Muscle layer of duodenum (tissue), 2 donors: ENCODE results near the gene SLC5A7.

Experiments used
- H3K27ac ChIP-seq: one replicate; pipeline ENCODE4 v1.7.0; 2013; ENCODE audit warnings: mild to moderate bottlenecking, low read length
- H3K27me3 ChIP-seq: one replicate; pipeline ENCODE4 v1.7.0; 2013; ENCODE audit warnings: low read depth, mild to moderate bottlenecking, control low read depth, low read length
- H3K36me3 ChIP-seq, 2 donors: one replicate each; pipeline ENCODE4 v1.7.0; 2013; ENCODE audit warnings: low read length in 2 of 2, control low read depth in 1 of 2, mild to moderate bottlenecking in 1 of 2; ENCODE audit not compliant: insufficient read depth in 2 of 2, control insufficient read depth in 1 of 2
- H3K4me1 ChIP-seq, 2 donors: one replicate each; pipeline ENCODE4 v1.7.0; 2013; ENCODE audit warnings: low read length in 2 of 2, mild to moderate bottlenecking in 2 of 2, control low read depth in 1 of 2, moderate library complexity in 1 of 2; ENCODE audit not compliant: insufficient read depth in 2 of 2, control insufficient read depth in 1 of 2
- H3K4me3 ChIP-seq, 2 donors: one replicate each; pipeline ENCODE4 v1.7.0; 2013; ENCODE audit warnings: low read length in 2 of 2, low read depth in 1 of 2, mild to moderate bottlenecking in 1 of 2
- H3K9me3 ChIP-seq, 2 donors: one replicate each; pipeline ENCODE4 v1.7.0; 2013; ENCODE audit warnings: low read length in 2 of 2, control low read depth in 1 of 2, mild to moderate bottlenecking in 1 of 2; ENCODE audit not compliant: control insufficient read depth in 1 of 2
- donor health status: healthy.

The SLC5A7 gene

DNA sequence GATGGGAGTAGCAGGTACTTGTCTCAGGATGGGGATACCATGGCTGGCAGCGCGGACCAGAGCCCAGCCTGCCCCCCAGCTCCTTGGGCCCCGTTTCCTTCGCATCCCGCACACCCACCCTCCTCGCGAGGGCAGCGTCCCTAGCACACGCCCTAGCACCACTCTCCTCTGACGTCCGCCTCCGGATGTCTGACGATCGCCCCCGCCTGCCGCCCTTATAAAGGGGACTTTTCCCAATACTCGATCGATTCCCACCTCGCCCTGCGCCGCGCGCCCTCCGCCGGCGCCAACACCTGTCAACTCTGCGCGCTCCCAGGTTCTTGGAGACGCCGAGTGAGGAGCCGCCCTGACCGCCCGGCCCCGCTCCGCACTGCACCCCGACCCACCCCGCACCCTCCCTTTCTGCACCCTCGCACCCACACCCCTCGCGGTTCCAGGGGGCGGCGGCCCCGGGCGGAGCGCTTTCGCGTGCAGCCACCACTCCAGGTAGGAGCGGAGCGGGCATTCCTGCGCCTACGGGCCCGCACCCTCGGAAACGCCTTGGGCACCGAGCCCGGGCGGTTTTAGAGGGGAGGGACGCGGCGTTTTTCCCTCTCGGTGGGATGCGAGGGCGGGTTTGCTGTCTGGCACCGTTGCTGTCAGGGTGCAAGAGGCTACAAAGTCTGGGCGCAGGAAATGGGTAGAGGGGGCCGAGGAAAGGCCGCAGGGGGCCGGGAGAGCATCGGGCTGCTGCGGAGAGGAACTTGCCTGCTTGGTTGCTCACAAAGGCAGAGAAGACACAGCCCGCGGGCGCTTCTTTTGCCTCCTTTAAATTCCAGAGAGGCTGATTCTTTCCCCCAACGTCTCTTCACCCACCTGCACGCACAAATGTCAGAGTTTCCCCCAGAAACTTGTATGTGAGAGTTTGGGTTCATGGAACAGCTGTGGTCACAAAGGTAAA lies at the start of gene SLC5A7:
TSS of gene SLC5A7 (plus strand) at position 247 of the 940 bp plus-strand sequence. CDS start 1,632 bp downstream, outside the sequence.
- no peak within 1 kb of the TSS for H3K27ac ChIP-seq
- H3K27me3 ChIP-seq, result no peaks in the 10 kb centered on the region
- peak within 1 kb of the TSS in 1 of 2 donors; percentile 58 for H3K4me3 ChIP-seq
- H3K4me1 ChIP-seq, result peaks cover 0 to 7% of the 10 kb centered on the region in 2 donors
- no peaks in the 10 kb centered on the region for H3K36me3 ChIP-seq
- H3K9me3 ChIP-seq, result no peaks in the 10 kb centered on the region

DNA sequence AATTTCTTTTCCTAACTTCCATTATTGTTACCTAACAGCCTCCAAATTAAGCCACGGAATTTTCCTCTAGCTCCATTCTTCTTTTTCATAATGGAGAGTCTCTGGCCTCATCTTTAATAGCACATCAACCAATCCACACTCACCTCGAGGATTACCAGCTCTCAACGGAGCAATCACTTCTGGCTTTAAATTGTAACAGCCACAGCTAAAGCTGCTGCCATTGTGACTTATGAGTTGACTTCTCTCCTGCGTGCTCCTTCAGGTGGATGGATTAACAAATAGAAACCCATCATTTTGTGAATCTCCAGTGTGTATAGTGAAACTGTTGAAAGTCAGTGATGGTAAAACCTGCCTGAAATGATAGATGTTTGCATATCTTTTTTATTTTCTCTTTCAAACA lies 24.9 kb upstream of the SLC5A7 start:
- Histone ChIP-seq H3K27me3 (no peaks in the 10 kb centered on the region), H3K27ac (no peak overlapping the region), H3K4me3 (no peak overlapping the region), H3K4me1 (no peaks in the 10 kb centered on the region), H3K36me3 (no peaks in the 10 kb centered on the region), H3K9me3 (no peaks in the 10 kb centered on the region)

DNA sequence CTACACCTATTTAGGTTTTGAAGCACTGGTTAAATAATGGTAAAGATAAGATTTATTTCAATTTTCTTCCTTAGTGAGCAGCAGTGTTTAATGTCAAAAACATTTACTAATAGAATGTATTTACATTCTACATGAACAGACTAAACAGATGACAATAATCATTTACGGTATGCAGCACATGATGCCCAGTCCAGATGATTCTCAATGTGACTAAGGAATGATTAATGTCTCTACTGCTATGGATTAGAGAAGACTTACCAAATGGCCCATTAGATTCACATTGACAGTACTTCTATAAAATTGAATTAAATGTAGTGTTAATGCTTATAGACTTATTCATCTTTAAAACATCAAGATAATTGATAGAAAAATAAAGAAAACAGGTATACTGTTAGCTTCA lies 22.1 kb upstream of the SLC5A7 start:
- no peaks in the 10 kb centered on the region for H3K9me3 ChIP-seq
- H3K4me3 ChIP-seq, result no peak overlapping the region
- H3K4me1 ChIP-seq, result no peaks in the 10 kb centered on the region
- H3K27me3 ChIP-seq, result no peaks in the 10 kb centered on the region
- H3K27ac ChIP-seq, result no peak overlapping the region
- H3K36me3 ChIP-seq, result no peaks in the 10 kb centered on the region

DNA sequence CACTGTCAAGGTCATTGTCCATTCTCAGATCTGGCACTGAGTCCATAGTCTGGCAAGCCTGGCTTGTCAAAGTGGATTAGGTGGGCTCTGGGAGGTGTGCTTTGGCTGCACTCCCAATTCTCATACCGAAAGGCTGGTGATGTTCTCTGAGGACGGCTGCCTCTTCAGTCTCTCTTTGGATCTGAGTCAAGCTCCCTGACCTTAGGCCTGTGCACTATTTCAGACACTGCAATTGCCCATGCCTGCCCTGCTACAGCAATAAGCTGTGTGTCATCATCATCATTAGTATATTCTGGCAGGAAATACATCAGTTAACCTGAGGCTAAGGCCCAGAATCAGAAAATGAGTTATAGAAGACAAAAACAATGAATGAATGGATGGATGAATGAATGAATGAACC lies 1.6 kb upstream of the SLC5A7 start:
- Histone ChIP-seq H3K36me3 (no peaks in the 10 kb centered on the region), H3K9me3 (no peaks in the 10 kb centered on the region), H3K4me3 (no peak overlapping the region), H3K27ac (no peak overlapping the region), H3K4me1 (peaks cover 0 to 7% of the 10 kb centered on the region in 2 donors), H3K27me3 (no peaks in the 10 kb centered on the region)

DNA sequence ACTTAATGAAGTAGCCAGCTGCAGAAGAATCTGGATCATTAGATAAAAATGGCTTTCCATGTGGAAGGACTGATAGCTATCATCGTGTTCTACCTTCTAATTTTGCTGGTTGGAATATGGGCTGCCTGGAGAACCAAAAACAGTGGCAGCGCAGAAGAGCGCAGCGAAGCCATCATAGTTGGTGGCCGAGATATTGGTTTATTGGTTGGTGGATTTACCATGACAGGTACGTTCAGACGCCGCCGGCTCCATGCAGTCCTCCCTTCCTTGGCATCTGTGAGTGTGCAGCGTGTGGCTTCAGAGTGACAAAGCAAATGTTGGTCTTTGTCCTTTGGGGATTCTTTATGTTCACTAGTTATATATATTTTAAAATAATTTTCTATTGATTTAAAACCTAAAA lies 1.8 kb downstream of the SLC5A7 start:
- Histone ChIP-seq H3K36me3 (no peaks in the 10 kb centered on the region), H3K9me3 (no peaks in the 10 kb centered on the region), H3K4me3 (peak overlapping the region in 1 of 2 donors; percentile 22), H3K27me3 (no peaks in the 10 kb centered on the region), H3K27ac (no peak overlapping the region), H3K4me1 (peaks cover 0 to 7% of the 10 kb centered on the region in 2 donors)

DNA sequence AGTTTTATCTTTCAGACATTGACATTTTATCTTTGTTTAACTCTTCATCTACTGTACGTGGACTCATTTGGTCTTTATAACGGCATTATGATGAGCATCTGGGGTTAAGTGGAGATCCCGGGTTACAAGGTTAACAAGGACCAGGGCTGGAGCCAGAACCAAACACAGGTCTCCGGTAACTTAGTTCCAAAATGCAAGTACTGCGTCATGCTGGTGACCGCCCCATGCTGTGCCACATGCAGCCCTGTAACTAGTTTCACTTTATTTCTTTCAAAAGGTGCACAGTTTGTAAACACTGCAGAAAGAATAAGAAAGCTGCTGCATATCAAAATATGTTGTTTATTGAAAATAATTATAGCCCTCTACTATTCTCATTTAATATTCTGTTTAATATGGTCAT lies 3.1 kb downstream of the SLC5A7 start:
- Histone ChIP-seq H3K27me3 (no peaks in the 10 kb centered on the region), H3K4me1 (peaks cover 0 to 7% of the 10 kb centered on the region in 2 donors), H3K36me3 (no peaks in the 10 kb centered on the region), H3K4me3 (no peak overlapping the region), H3K27ac (no peak overlapping the region), H3K9me3 (no peaks in the 10 kb centered on the region)

DNA sequence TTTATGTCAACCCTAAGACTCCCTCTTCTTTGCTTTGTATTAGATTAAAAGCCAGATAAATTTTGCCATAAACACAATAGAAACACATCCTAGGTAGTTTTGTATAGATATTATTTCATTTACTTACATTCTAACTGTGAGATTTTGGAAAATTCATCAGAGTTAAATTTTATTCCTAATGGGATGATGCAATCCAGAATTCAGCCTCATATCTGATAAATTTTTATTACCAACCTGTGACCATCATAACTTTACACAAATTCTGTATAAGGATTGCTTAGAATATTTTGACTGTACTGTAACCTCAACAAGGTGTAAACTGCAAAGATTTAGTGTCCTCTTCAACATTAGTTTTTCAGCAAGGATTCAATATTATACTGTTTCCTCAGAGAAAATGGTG lies 4.4 kb downstream of the SLC5A7 start:
- Histone ChIP-seq H3K27ac (no peak overlapping the region), H3K4me1 (peaks cover 0 to 7% of the 10 kb centered on the region in 2 donors), H3K27me3 (no peaks in the 10 kb centered on the region), H3K36me3 (no peaks in the 10 kb centered on the region), H3K9me3 (no peaks in the 10 kb centered on the region), H3K4me3 (no peak overlapping the region)

DNA sequence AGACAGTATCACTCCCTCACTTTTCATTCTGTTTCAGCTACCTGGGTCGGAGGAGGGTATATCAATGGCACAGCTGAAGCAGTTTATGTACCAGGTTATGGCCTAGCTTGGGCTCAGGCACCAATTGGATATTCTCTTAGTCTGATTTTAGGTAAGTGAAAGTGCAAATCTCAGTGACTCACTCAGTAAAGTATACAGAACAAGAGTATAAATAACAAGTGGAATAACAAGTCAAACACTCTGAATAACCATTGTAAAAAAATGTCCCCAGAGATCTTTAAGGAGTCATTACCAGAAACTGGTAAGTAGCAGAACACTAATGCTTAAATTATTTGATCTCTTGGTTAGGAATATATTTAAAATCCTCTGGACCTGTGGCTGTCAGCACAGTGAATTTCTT lies 5.7 kb downstream of the SLC5A7 start:
- H3K4me1 ChIP-seq, result no peaks in the 10 kb centered on the region
- H3K27me3 ChIP-seq, result no peaks in the 10 kb centered on the region
- H3K9me3 ChIP-seq, result no peaks in the 10 kb centered on the region
- H3K4me3 ChIP-seq, result no peak overlapping the region
- no peak overlapping the region for H3K27ac ChIP-seq
- H3K36me3 ChIP-seq, result no peaks in the 10 kb centered on the region

DNA sequence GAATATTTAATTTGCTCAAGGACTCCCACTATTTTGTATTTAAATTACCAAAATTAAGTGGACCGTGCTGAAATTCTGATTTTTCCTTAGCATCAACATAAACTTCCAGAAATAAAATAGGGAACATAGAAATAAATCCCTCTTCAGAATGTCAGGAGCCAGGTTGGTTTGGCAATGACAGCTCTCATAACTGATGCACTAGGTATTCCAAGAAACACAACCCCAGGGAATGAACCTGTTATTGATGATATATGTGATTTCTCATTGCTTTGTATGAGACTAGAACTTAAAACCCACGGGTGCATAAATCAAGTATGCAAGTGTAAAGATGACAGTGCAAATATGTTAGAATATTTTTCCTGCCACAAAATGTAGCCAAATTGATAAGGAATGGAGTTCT lies 12.8 kb downstream of the SLC5A7 start:
- H3K4me1 ChIP-seq, result no peaks in the 10 kb centered on the region
- no peaks in the 10 kb centered on the region for H3K36me3 ChIP-seq
- H3K27ac ChIP-seq, result no peak overlapping the region
- H3K4me3 ChIP-seq, result no peak overlapping the region
- H3K27me3 ChIP-seq, result no peaks in the 10 kb centered on the region
- H3K9me3 ChIP-seq, result no peaks in the 10 kb centered on the region

DNA sequence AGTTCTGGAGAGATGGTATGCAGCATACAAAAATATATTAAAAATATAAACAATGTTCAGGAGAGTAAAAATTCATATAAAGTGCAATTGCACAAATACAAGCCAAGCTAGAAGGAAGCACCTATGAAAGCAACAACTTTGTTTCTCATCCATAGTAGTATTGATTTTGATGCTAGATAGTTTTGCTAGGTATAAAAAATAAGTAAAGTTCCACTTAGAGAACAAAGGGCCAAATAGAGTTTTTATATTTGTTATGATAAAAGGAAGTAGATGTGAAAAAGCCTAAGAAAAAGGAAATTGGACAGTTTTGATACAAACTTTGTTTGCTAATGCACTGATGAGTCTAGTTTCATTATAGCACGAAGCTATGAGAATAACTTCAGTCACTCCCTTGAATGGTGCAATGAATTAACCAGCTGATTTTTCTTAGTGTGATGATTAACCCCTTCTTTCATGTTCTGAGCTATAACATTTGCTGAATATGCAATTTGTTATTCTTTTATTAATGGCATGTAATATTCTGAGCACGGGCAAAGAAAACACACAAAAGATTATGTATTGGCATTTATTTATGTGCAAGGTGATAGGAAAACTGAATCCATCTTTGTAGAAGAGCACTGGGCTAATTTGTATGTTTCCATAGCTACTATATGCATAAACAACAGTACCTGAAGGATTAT lies 24.7 kb downstream of the SLC5A7 start:
- H3K9me3 ChIP-seq, result peaks cover 6 to 11% of the 10 kb centered on the region in 2 donors
- H3K4me1 ChIP-seq, result no peaks in the 10 kb centered on the region
- no peak overlapping the region for H3K27ac ChIP-seq
- no peaks in the 10 kb centered on the region for H3K36me3 ChIP-seq
- no peaks in the 10 kb centered on the region for H3K27me3 ChIP-seq
- H3K4me3 ChIP-seq, result no peak overlapping the region

DNA sequence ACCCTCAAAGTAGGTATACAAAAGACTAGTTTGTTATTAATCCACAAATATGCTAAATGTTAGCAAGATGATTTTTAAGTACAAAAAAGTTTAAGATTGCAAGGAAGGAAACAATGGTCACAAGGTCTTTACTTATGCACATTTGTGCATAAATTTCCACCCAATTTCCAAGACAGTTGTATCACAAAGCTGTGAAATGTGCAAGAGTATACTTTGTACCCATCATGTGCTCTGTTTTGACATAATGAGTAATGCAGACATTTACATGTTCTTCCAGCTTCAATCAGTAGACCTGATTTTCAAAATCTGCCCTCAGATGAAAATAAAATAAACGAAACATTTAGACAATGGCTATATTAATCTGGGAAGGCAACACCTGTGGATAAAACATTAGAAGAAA lies 27.0 kb downstream of the SLC5A7 start:
- Histone ChIP-seq H3K9me3 (peaks cover 6 to 11% of the 10 kb centered on the region in 2 donors), H3K27ac (no peak overlapping the region), H3K27me3 (no peaks in the 10 kb centered on the region)

More for the DNA sequence above, 27.0 kb downstream of the SLC5A7 start:
- no peaks in the 10 kb centered on the region for H3K36me3 ChIP-seq
- no peaks in the 10 kb centered on the region for H3K4me1 ChIP-seq
- H3K4me3 ChIP-seq, result no peak overlapping the region
